Measurements from ENCODE around the gene MAP4K5.

GRCh38 chr14:50396631-50397389 lies 135.6 kb downstream of the MAP4K5 start, which contains the start of gene CDKL1:
- TF ChIP-seq CTCF (IDR thresholded peaks at IDR 0.05): no peak
- TF ChIP-seq POLR2AphosphoS5 (IDR thresholded peaks at IDR 0.05): peak in 2 of 3 donors; percentile 57

Data from transverse colon (tissue), 4 donors.